HepG2 (cell line): Measurements from ENCODE around the gene TTPAL. TPM values are rescaled to one million over a fixed set of nuclear protein-coding genes. Genes with fewer than 3 reads are reported as not detected.
A peak's percentile ranks its signal among the peaks of the same experiment; 100 is the strongest.

ENCODE experiments used
- ATAC-seq: fragments of 200-7000 bp; cut with Tn5 transposase; 3 replicates; pipeline ENCODE4 v1.9.1; 2020; ENCODE audit warnings: mild to moderate bottlenecking, moderate library complexity
- BruUV-seq: library from RNA; stranded (reverse); fragments of 400-500 nt; replicated peaks from 2 replicates; lab custom pipeline; 2021; lab: Mats Ljungman, UMichigan
- CTCF ChIA-PET: fragments of 300-600 bp; formaldehyde crosslinking; extraction: SDS; loops from one replicate; lab custom pipeline; 2021; ENCODE audit warnings: low total read pairs, inconsistent platforms, low intra/inter-chr PET ratio; lab: Yijun Ruan, JAX
- POLR2A ChIA-PET: fragments of 350-600 bp; sonication (Branson Sonifier 250); formaldehyde crosslinking; loops from one replicate; lab custom pipeline; 2020; ENCODE audit warnings: antibody characterized with exemption, inconsistent platforms; lab: Yijun Ruan, JAX
- DNase-seq: peaks from one replicate; pipeline ENCODE4 v3.0.0-alpha.2; 2015; ENCODE audit warnings: low spot score
- FAIRE-seq: peaks from 3 replicates; lab custom pipeline; 2011; peaks lifted over from hg19 to GRCh38; lab: Jason Lieb, UNC
- H2AFZ ChIP-seq: one replicate; pipeline ENCODE4 v1.6.1; 2011; ENCODE audit warnings: low read length, inconsistent platforms
- H3K27ac ChIP-seq: fragments of 300-600 bp; 3 replicates; pipeline ENCODE4 v1.8.0; 2011; ENCODE audit warnings: mixed run types, mild to moderate bottlenecking, mixed read lengths, low read length, inconsistent platforms; ENCODE audit not compliant: insufficient read depth; ENCODE audit errors: extremely low read length
- H3K27me3 ChIP-seq, 2 experiments: fragments of 200-600 bp in 1 of 2; 2 replicates in 1 of 2; 3 replicates in 1 of 2; pipeline versions ENCODE4 v1.6.0 to v1.8.0; 2011; ENCODE audit warnings: low read length in 2 of 2, mild to moderate bottlenecking in 2 of 2, moderate library complexity in 2 of 2, inconsistent platforms in 1 of 2; ENCODE audit not compliant: insufficient read depth in 2 of 2, control insufficient read depth in 1 of 2
- H3K36me3 ChIP-seq, 2 experiments: fragments of 200-600 bp in 1 of 2; replicated peaks in 1 of 2; 2 replicates in 1 of 2; 3 replicates in 1 of 2; pipeline versions ENCODE4 v1.5.1 to v1.8.0; 2011; ENCODE audit warnings: low read length in 2 of 2, inconsistent platforms in 1 of 2; ENCODE audit not compliant: insufficient read depth in 2 of 2, control insufficient read depth in 1 of 2
- H3K4me1 ChIP-seq: 2 replicates; pipeline ENCODE4 v1.5.1; 2012; ENCODE audit warnings: low read length, inconsistent platforms; ENCODE audit not compliant: insufficient read depth
- H3K4me2 ChIP-seq: 2 replicates; pipeline ENCODE4 v1.6.0; 2011; ENCODE audit warnings: low read depth, low read length, inconsistent platforms
- H3K4me3 ChIP-seq, 3 experiments: fragments of 200-600 bp in 1 of 3; sonication (generic), shearing (Covaris generic) in 1 of 3; replicated peaks in 1 of 3; 2 replicates each; pipeline ENCODE4 v1.5.1; 2011 to 2016; ENCODE audit warnings: low read length in 3 of 3, inconsistent platforms in 2 of 3, low read depth in 2 of 3, mild to moderate bottlenecking in 2 of 3, control low read depth in 1 of 3, mixed read lengths in 1 of 3; ENCODE audit not compliant: insufficient read depth in 1 of 3
- H3K79me2 ChIP-seq: one replicate; pipeline ENCODE4 v1.6.1; 2011; ENCODE audit warnings: low read length, inconsistent platforms; ENCODE audit not compliant: insufficient read depth
- H3K9ac ChIP-seq: 2 replicates; pipeline ENCODE4 v1.6.0; 2011; ENCODE audit warnings: mild to moderate bottlenecking, low read depth, low read length, inconsistent platforms; ENCODE audit not compliant: insufficient read depth
- H3K9me3 ChIP-seq: 2 replicates; pipeline ENCODE4 v1.5.1; 2012; ENCODE audit warnings: mild to moderate bottlenecking, low read length
- H4K20me1 ChIP-seq: 2 replicates; pipeline ENCODE4 v1.6.0; 2011; ENCODE audit warnings: inconsistent platforms, mild to moderate bottlenecking, low read length, moderate library complexity; ENCODE audit not compliant: insufficient read depth
- ADNP ChIP-seq: sonication (generic); formaldehyde crosslinking; IDR thresholded peaks from 2 replicates; pipeline ENCODE4 v1.4.0; 2020; ENCODE audit warnings: missing genetic modification reagents
- CHD4 ChIP-seq: fragments of 200-600 bp; sonication (generic); IDR thresholded peaks from 2 replicates; pipeline ENCODE4 v1.7.0; 2017; ENCODE audit warnings: mild to moderate bottlenecking, low read length, borderline replicate concordance
- JUNB ChIP-seq: sonication (generic); formaldehyde crosslinking; IDR thresholded peaks from 2 replicates; pipeline ENCODE4 v1.8.0; 2022; ENCODE audit warnings: missing genetic modification reagents, mild to moderate bottlenecking, borderline replicate concordance
- KLF12 ChIP-seq: sonication (generic); formaldehyde crosslinking; IDR thresholded peaks from 2 replicates; pipeline ENCODE4 v1.4.0; 2020; ENCODE audit warnings: missing genetic modification reagents, borderline replicate concordance
- KMT2A ChIP-seq: sonication (generic); formaldehyde crosslinking; IDR thresholded peaks from 2 replicates; pipeline ENCODE4 v1.4.0; 2020; ENCODE audit warnings: missing genetic modification reagents
- MBD4 ChIP-seq: IDR thresholded peaks from 2 replicates; pipeline ENCODE4 v1.6.1; 2012; ENCODE audit warnings: low read length, inconsistent platforms, borderline replicate concordance
- MED1 ChIP-seq: sonication (generic); formaldehyde crosslinking; IDR thresholded peaks from 2 replicates; pipeline ENCODE4 v1.4.0; 2020; ENCODE audit warnings: missing genetic modification reagents
- POLR2AphosphoS5 ChIP-seq: IDR thresholded peaks from 2 replicates; pipeline ENCODE4 v1.6.1; 2012; ENCODE audit warnings: low read depth, low read length
- RBFOX2 ChIP-seq: fragments of 200-400 bp; formaldehyde crosslinking; IDR thresholded peaks from 2 replicates; pipeline ENCODE4 v1.6.1; 2017; ENCODE audit warnings: low read depth, mild to moderate bottlenecking, low read length
- RBM22 ChIP-seq: fragments of 200-400 bp; formaldehyde crosslinking; optimal IDR thresholded peaks from 2 replicates; pipeline ENCODE3; 2017; ENCODE audit warnings: mild to moderate bottlenecking, low read length, moderate library complexity
- RCOR2 ChIP-seq: IDR thresholded peaks from 2 replicates; pipeline ENCODE4 v1.6.1; 2016; ENCODE audit warnings: missing biosample characterization, missing genetic modification reagents
- RFX5 ChIP-seq: IDR thresholded peaks from 2 replicates; pipeline ENCODE4 v1.6.1; 2011; ENCODE audit warnings: low read depth, low read length, improper control_type of control experiment
- SSRP1 ChIP-seq: IDR thresholded peaks from 2 replicates; pipeline ENCODE4 v1.6.1; 2016; ENCODE audit warnings: control low read depth
- TARDBP ChIP-seq: sonication (generic); formaldehyde crosslinking; IDR thresholded peaks from 2 replicates; pipeline ENCODE4 v1.8.0; 2022; ENCODE audit warnings: mild to moderate bottlenecking, missing genetic modification reagents
- ZMYM2 ChIP-seq: sonication (generic); formaldehyde crosslinking; IDR thresholded peaks from 2 replicates; pipeline ENCODE4 v1.8.0; 2022; ENCODE audit warnings: mild to moderate bottlenecking, missing genetic modification reagents
- ZMYM3 ChIP-seq: sonication (generic); formaldehyde crosslinking; IDR thresholded peaks from 2 replicates; pipeline ENCODE4 v1.5.1; 2020; ENCODE audit warnings: mild to moderate bottlenecking, missing genetic modification reagents
- ZNF430 ChIP-seq: sonication (generic); formaldehyde crosslinking; IDR thresholded peaks from 2 replicates; pipeline ENCODE4 v1.9.0; 2021; ENCODE audit warnings: mild to moderate bottlenecking, missing genetic modification reagents
- ZNF572 ChIP-seq: sonication (generic); formaldehyde crosslinking; IDR thresholded peaks from 2 replicates; pipeline ENCODE4 v1.5.1; 2020; ENCODE audit warnings: mild to moderate bottlenecking, missing genetic modification reagents
- ZNF629 ChIP-seq: sonication (generic); formaldehyde crosslinking; conservative IDR thresholded peaks from 2 replicates; pipeline ENCODE4 v1.5.0; 2020; ENCODE audit warnings: missing genetic modification reagents
- ZNF749 ChIP-seq: sonication (generic); formaldehyde crosslinking; IDR thresholded peaks from 2 replicates; pipeline ENCODE4 v1.8.0; 2022; ENCODE audit warnings: mild to moderate bottlenecking, missing genetic modification reagents, moderate library complexity, borderline replicate concordance
- ZNF780A ChIP-seq: sonication (generic); formaldehyde crosslinking; IDR thresholded peaks from 2 replicates; pipeline ENCODE4 v1.8.0; 2022; ENCODE audit warnings: mild to moderate bottlenecking, missing genetic modification reagents, moderate library complexity
- ZNF816 ChIP-seq: sonication (generic); formaldehyde crosslinking; IDR thresholded peaks from 2 replicates; pipeline ENCODE4 v1.8.0; 2022; ENCODE audit warnings: missing genetic modification reagents, mild to moderate bottlenecking, borderline replicate concordance
- WGBS: methylation state at CpG from one replicate; pipeline ENCODE4 v1.1.6; 2017; ENCODE audit warnings: low lambda C conversion rate; 5-methylcytosine and 5-hydroxymethylcytosine counted together
- in situ Hi-C: cut with HindIII; loops from 2 replicates; pipeline ENCODE4 v1.10.0; 2017; ENCODE audit warnings: low pct_unique_long_range_greater_than_20kb; ENCODE audit not compliant: extremely low pct_ligation_motif_present
- intact Hi-C: fragments of 100-400 bp; cut with micrococcal nuclease; formaldehyde crosslinking; loops from one replicate; pipeline ENCODE4 v1.10.0; 2022; ENCODE audit not compliant: unreplicated experiment
- polyA plus RNA-seq, 8 experiments: library from polyadenylated mRNA; depleted of rRNA in 3 of 8; stranded (reverse) in 7 of 8; unstranded in 1 of 8; fragments of >200 nt; fragmentation: Illumina TruSeq in 4 of 8; extraction: Trizol in 4 of 8; gene quantifications; 2 replicates each; pipeline versions ENCODE4 v1.2.1 to v1.2.3, GENCODE V29; 2011 to 2016; ENCODE audit warnings: low read depth in 4 of 8, missing spikeins in 1 of 8, mixed read lengths in 1 of 8; ENCODE audit not compliant: insufficient read depth in 1 of 8
- total RNA-seq, 5 experiments: library from RNA; depleted of rRNA; stranded (reverse); fragments of >200 nt; fragmentation: Illumina TruSeq; extraction: Trizol; gene quantifications; 2 replicates each; pipeline ENCODE4 v1.2.3, GENCODE V29; 2016; ENCODE audit warnings: low read depth in 1 of 5
- TF ChIP-seq, protein P1 (sequence below): sonication (generic); formaldehyde crosslinking; IDR thresholded peaks from 2 replicates; pipeline ENCODE4 v1.5.1; 2020; ENCODE audit warnings: mild to moderate bottlenecking, missing genetic modification reagents

Gene TTPAL
- total and polyA plus RNA-seq, 2 of the 13 experiments (the other 11 are each of a cell fraction or from before 2014, with no cell fraction given): 4.3 to 18.8 TPM

DNA sequence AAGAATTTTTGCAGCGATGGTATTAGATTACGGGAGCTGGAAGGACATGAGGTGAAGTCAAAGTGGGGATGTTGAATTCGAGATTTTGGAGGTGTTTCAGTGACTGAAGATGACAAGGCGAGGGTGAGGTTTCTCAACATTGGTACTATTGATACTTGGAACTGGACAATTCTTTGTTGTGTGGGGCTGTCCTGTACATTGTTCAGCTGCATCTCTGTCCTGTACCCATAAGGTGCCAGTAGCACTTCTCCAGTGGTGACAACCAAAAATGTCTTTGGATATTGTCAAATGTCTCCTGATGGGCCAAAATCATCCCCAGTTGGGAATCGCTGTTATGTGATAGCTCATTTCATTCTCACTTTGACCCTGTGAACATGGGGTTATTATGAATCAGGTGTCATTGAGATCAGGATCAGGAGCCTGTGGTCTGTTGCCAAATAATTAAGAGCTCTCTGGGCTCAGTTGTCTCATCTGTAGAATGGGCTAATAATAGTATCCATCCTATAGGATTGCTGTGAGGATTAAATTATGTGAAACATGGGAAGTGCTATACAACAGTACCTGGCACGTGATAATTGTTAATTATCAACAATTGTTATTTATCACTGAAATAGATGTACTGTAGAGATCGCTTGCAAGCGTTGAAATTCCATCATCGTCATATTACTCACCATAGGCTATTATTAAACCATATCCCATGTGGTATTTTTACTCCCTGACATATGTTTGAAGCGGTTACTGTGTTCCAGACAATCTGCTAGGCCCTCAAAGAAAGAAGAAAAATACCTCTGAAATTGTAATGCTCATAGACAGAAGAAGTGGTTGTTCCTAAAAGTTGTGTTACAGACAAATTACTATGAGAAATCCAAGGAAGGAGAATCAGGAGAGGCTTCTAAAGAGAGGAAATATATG lies 48.5 kb upstream of the TTPAL start:
- ChIA-PET CTCF (no interaction called here), POLR2A (interaction anchor here (1.2 to 7.5 kb wide), 4 partner anchors 9 to 33 kb away, joined by 4 to 101 read pairs (median 32); no protein-coding TSS in a partner anchor)
- Histone ChIP-seq H3K27ac (peak overlapping the region; percentile 60), H4K20me1 (no peaks in the 10 kb centered on the region), H3K79me2 (no peaks in the 10 kb centered on the region), H2AFZ (no peak overlapping the region), H3K9me3 (no peaks in the 10 kb centered on the region), H3K4me3 (no peak overlapping the region), H3K4me1 (peaks cover 80% of the 10 kb centered on the region), H3K36me3 (peaks cover 34 to 76% of the 10 kb centered on the region in 2 experiments), H3K4me2 (no peak overlapping the region), H3K27me3 (no peaks in the 10 kb centered on the region), H3K9ac (no peak overlapping the region)
- no peak for ATAC-seq
- BruUV-seq: no TSS peak
- no peak for DNase-seq
- no peak for FAIRE-seq
- 87% methylated on average over 10 of the region's 10 CpGs for WGBS
- in situ Hi-C loops (no loop called here), intact Hi-C loops (no loop called here)
- no peak; the same call in 1 of the 2 replicates for TF ChIP-seq TARDBP (CRISPR knock-in tag)
- TF ChIP-seq RFX5: no peak
- TF ChIP-seq RBM22: peak; percentile 86
- TF ChIP-seq ZMYM2 (CRISPR knock-in tag): 0 out of 2 replicates have a peak, but pooled peaks have one; percentile 60
- peak; percentile 91 for TF ChIP-seq ZMYM3 (CRISPR knock-in tag)
- peak; percentile 29; the same call in 1 of the 2 replicates for TF ChIP-seq POLR2AphosphoS5
- no peak for TF ChIP-seq ZNF572 (CRISPR knock-in tag)
- TF ChIP-seq SSRP1 (CRISPR knock-in tag): peak; percentile 11; the same call in 1 of the 2 replicates
- 0 out of 2 replicates have a peak, but pooled peaks have one; percentile 34 for TF ChIP-seq ZNF816 (CRISPR knock-in tag)
- TF ChIP-seq JUNB: no peak
- 0 out of 2 replicates have a peak, but pooled peaks have one; percentile 15 for TF ChIP-seq ZNF749 (CRISPR knock-in tag)
- peak; percentile 98 for TF ChIP-seq ZNF629 (CRISPR knock-in tag)
- 0 out of 2 replicates have a peak, but pooled peaks have one; percentile 70 for TF ChIP-seq ADNP
- TF ChIP-seq MED1 (CRISPR knock-in tag): 0 out of 2 replicates have a peak, but pooled peaks have one; percentile 13
- no peak for TF ChIP-seq KMT2A (CRISPR knock-in tag)
- 0 out of 2 replicates have a peak, but pooled peaks have one; percentile 38 for TF ChIP-seq ZNF430
- peak; percentile 97; the same call in 1 of the 2 replicates for TF ChIP-seq CHD4
- TF ChIP-seq KLF12: no peak
- peak; percentile 72; the same call in 1 of the 2 replicates for TF ChIP-seq MBD4
- peak; percentile 65 for TF ChIP-seq RBFOX2
- TF ChIP-seq, protein P1, sequence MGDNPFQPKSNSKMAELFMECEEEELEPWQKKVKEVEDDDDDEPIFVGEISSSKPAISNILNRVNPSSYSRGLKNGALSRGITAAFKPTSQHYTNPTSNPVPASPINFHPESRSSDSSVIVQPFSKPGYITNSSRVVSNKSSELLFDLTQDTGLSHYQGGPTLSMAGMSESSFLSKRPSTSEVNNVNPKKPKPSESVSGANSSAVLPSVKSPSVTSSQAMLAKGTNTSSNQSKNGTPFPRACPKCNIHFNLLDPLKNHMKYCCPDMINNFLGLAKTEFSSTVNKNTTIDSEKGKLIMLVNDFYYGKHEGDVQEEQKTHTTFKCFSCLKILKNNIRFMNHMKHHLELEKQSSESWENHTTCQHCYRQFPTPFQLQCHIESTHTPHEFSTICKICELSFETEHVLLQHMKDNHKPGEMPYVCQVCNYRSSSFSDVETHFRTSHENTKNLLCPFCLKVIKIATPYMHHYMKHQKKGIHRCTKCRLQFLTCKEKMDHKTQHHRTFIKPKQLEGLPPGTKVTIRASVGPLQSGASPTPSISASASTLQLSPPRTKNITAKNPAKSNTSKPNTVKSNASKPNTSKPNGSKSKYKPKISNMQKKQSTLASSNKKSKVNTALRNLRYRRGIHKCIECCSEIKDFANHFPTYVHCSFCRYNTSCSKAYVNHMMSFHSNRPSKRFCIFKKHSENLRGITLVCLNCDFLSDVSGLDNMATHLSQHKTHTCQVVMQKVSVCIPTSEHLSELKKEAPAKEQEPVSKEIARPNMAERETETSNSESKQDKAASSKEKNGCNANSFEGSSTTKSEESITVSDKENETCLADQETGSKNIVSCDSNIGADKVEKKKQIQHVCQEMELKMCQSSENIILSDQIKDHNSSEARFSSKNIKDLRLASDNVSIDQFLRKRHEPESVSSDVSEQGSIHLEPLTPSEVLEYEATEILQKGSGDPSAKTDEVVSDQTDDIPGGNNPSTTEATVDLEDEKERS (CRISPR knock-in tag): peak; percentile 75; the same call in 1 of the 2 replicates
- 0 out of 2 replicates have a peak, but pooled peaks have one; percentile 15 for TF ChIP-seq ZNF780A (CRISPR knock-in tag)
- peak; percentile 64; the same call in 1 of the 2 replicates for TF ChIP-seq RCOR2 (CRISPR knock-in tag)
